ENCODE results near the gene TMEM244.
"Not testable (repeated sequence)": the region's sequence is repeated elsewhere in the genome, so short reads cannot be mapped to it uniquely, and the experiment has no call there.

The TMEM244 gene

GRCh38 chr6:129866688-129867087 lies 5.6 kb upstream of the TMEM244 start:
- DNase-seq (ENCODE audit: low spot score) = no peak

GRCh38 chr6:129866256-129866655 lies 5.1 kb upstream of the TMEM244 start:
- DNase-seq (ENCODE audit: low spot score) = no peak

- DNase-seq (ENCODE audit: low spot score) = no peak
Observed at GRCh38 chr6:129865013-129865412, 3.9 kb upstream of the TMEM244 start.

GRCh38 chr6:129863664-129864063 lies 2.5 kb upstream of the TMEM244 start:
- DNase-seq (ENCODE audit: low spot score) = no peak

- DNase-seq (ENCODE audit: low spot score) = no peak
Observed at GRCh38 chr6:129859524-129859923, 1.6 kb downstream of the TMEM244 start.

- DNase-seq (ENCODE audit: low spot score) = no peak
Observed at GRCh38 chr6:129857838-129858237, 3.3 kb downstream of the TMEM244 start.

- no peak for DNase-seq (ENCODE audit: low spot score)
Observed at GRCh38 chr6:129853996-129854711, 7.0 kb downstream of the TMEM244 start.

- DNase-seq (ENCODE audit: low spot score) = peak; percentile 7
Observed at GRCh38 chr6:129852257-129852858, 8.8 kb downstream of the TMEM244 start.

- DNase-seq (ENCODE audit: low spot score) = no peak
Observed at GRCh38 chr6:129849456-129849855, 11.7 kb downstream of the TMEM244 start.

- no peak for DNase-seq (ENCODE audit: low spot score)
Observed at GRCh38 chr6:129846761-129847160, 14.4 kb downstream of the TMEM244 start.

GRCh38 chr6:129845696-129846095 lies 15.4 kb downstream of the TMEM244 start:
- no peak for DNase-seq (ENCODE audit: low spot score)

- DNase-seq (ENCODE audit: low spot score) = peak; percentile 42
Observed at GRCh38 chr6:129844118-129844891, 16.8 kb downstream of the TMEM244 start.

GRCh38 chr6:129843573-129843972 lies 17.5 kb downstream of the TMEM244 start:
- no peak for DNase-seq (ENCODE audit: low spot score)

GRCh38 chr6:129842881-129843409 lies 18.2 kb downstream of the TMEM244 start:
- no peak for DNase-seq (ENCODE audit: low spot score)

GRCh38 chr6:129842137-129842536 lies 19.0 kb downstream of the TMEM244 start:
- no peak for DNase-seq (ENCODE audit: low spot score)

GRCh38 chr6:129839562-129839961 lies 21.6 kb downstream of the TMEM244 start:
- DNase-seq (ENCODE audit: low spot score) = not testable (repeated sequence)

GRCh38 chr6:129835691-129836090 lies 25.4 kb downstream of the TMEM244 start:
- DNase-seq (ENCODE audit: low spot score) = no peak

- DNase-seq (ENCODE audit: low spot score) = no peak
Observed at GRCh38 chr6:129832299-129832698, 28.8 kb downstream of the TMEM244 start.

GRCh38 chr6:129828229-129828628 lies 32.9 kb downstream of the TMEM244 start:
- DNase-seq (ENCODE audit: low spot score) = no peak

GRCh38 chr6:129818251-129818650 lies 42.9 kb downstream of the TMEM244 start:
- DNase-seq (ENCODE audit: low spot score) = no peak

GRCh38 chr6:129817821-129818220 lies 43.3 kb downstream of the TMEM244 start:
- DNase-seq (ENCODE audit: low spot score) = no peak

GRCh38 chr6:129817332-129817731 lies 43.8 kb downstream of the TMEM244 start:
- DNase-seq (ENCODE audit: low spot score) = no peak
